Heart left ventricle (tissue), 16 donors: Measurements from ENCODE around the gene MINDY2. TPM values are rescaled to one million over a fixed set of nuclear protein-coding genes. Genes with fewer than 3 reads are reported as not detected.

Experiments
- ATAC-seq, 4 donors: fragments of 200-7000 bp; cut with Tn5 transposase; one replicate each; pipeline ENCODE4 v1.9.1; 2020 to 2022; ENCODE audit warnings: moderate library complexity in 4 of 4, mild to moderate bottlenecking in 3 of 4, moderate number of reproducible peaks in 1 of 4
- DNase-seq, 5 donors: peaks; one replicate each; pipeline ENCODE4 v3.0.0-alpha.2; 2020
- H3K27ac ChIP-seq, 12 donors: fragments of 200-600 bp; sonication (generic) in 4 of 12; one replicate each; pipeline versions ENCODE4 v1.5.0 to v1.8.0; 2016 to 2022; ENCODE audit warnings: mild to moderate bottlenecking in 2 of 12
- H3K27me3 ChIP-seq, 9 donors: fragments of 200-600 bp; sonication (generic) in 2 of 9; one replicate each; pipeline versions ENCODE4 v1.5.1 to v1.8.0; 2016 to 2022; ENCODE audit warnings: mild to moderate bottlenecking in 3 of 9
- H3K36me3 ChIP-seq, 9 donors: fragments of 200-600 bp; sonication (generic) in 2 of 9; one replicate each; pipeline versions ENCODE4 v1.5.0 to v1.8.0; 2018 to 2022; ENCODE audit warnings: mild to moderate bottlenecking in 2 of 9
- H3K4me1 ChIP-seq, 12 donors: fragments of 200-600 bp; sonication (generic) in 4 of 12; one replicate each; pipeline versions ENCODE4 v1.5.0 to v1.8.0; 2016 to 2022; ENCODE audit warnings: mild to moderate bottlenecking in 3 of 12
- H3K4me3 ChIP-seq, 12 donors: fragments of 200-600 bp; sonication (generic) in 4 of 12; one replicate each; pipeline versions ENCODE4 v1.5.0 to v1.8.0; 2017 to 2022; ENCODE audit warnings: mild to moderate bottlenecking in 9 of 12, moderate library complexity in 4 of 12
- H3K9me3 ChIP-seq, 12 donors: fragments of 200-600 bp; sonication (generic) in 4 of 12; one replicate each; pipeline versions ENCODE4 v1.5.0 to v1.8.0; 2016 to 2022; ENCODE audit warnings: mild to moderate bottlenecking in 1 of 12
- CTCF ChIP-seq, 12 donors: fragments of 200-600 bp; sonication (generic) in 4 of 12; IDR thresholded peaks; one replicate each; pipeline versions ENCODE4 v1.5.0 to v1.8.0; 2018 to 2022; ENCODE audit warnings: antibody characterized with exemption in 12 of 12, mild to moderate bottlenecking in 5 of 12
- POLR2A ChIP-seq, 2 donors: fragments of 450-650 bp; IDR thresholded peaks; one replicate each; pipeline ENCODE4 v1.6.1; 2017; ENCODE audit warnings: antibody characterized with exemption in 2 of 2, mild to moderate bottlenecking in 2 of 2, moderate library complexity in 2 of 2
- WGBS, 4 donors: extraction: QIAGEN DNeasy Blood & Tissue Kit in 2 of 4; methylation state at CpG; one replicate each; pipeline versions ENCODE4 v1.1.5 to v1.1.7; 2013 to 2018; 5-methylcytosine and 5-hydroxymethylcytosine counted together
- intact Hi-C, 10 donors: fragments of 100-400 bp; cut with DNase I; formaldehyde crosslinking; loops; one replicate each; pipeline versions ENCODE4 v1.11.1 to v1.14.2; 2022
- polyA plus RNA-seq, 2 donors: library from polyadenylated mRNA; stranded (reverse); fragments of 200-250 nt; gene quantifications; one replicate each; pipeline ENCODE4 v1.2.3, GENCODE V29; 2013
- total RNA-seq, 9 donors: library from RNA; depleted of rRNA in 2 of 9; stranded (reverse); fragments of >200 nt in 2 of 9; fragmentation: NEBNext Ultra II Directional in 3 of 9; extraction: Animal tissue kit (Norgen Biotek cat#: 25700) in 3 of 9; gene quantifications; one replicate each; pipeline versions ENCODE4 v1.1.0 to v1.2.4, GENCODE V29; 2016 to 2023
- donor health status: ischemic (EF 13 %, LVEDD 7.1; RV severe dilation, severe dysfunction).
- donor health status: healthy with polysubstance abuse.
- donor health status: DM: no; HTN: yes; CAD: no.
- donor health status: DM: no; HTN: no; CAD: no.
- donor health status: ischemic (EF 25% LVEDD 6.9; RV normal size, moderate dysfunction).
- donor health status: ischemic (EF 25% LVEDD 5.7; RV mildly dilated, moderate dysfunction).
- donor health status: healthy.
- donor health status: DM: yes; HTN: yes; CAD: no.
- donor health status: ischemic (EF 35%, LVEDD 5.7; RV mildly dilated, moderate dysfunction).
- donor health status: nonischemic (EF 11% LVEDD 7.7; RV severe dilation, severe dysfunction).
- donor health status: DM: yes; HTN: yes; CAD: no.
- donor health status: PGD.
- donor health status: ischemic (EF 29% LVEDD 5.4; RV normal size, mild dysfunction).
- donor health status: nonischemic (EF 23%, LVEDD 6.1; RV moderate dilation, normal function).

MINDY2 gene
- total and polyA plus RNA-seq, 11 donors = 9.4 to 31.8 (median 25.3) TPM

GRCh38 chr15:58760385-58761009, 10.6 kb upstream of the MINDY2 start:
- WGBS, 4 donors = 80 to 88% (median 87%) methylated on average over 7 of the region's 7 CpGs

DNA sequence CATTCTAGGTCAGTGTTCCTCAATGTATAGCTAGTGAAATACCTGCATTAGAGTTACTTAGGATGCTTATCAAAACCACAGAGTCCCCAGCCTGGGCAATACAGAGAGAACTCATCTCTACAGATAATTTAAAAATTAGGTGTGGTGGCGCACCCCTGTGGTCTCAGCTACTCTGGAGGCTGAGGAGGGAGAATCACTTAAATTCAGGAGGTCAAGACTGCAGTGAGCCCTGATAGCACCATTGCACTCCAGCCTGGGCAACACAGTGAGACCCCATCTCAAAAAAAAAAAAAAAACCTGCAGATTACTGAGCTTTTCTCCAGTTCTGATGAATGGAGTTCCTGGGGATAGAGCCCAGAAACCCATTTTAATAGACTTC, 10.1 kb upstream of the MINDY2 start:
- WGBS, 4 donors = 83 to 100% (median 95%) methylated on average over 1 of the region's 1 CpG
- Histone ChIP-seq H3K27me3 (no peaks in the 10 kb centered on the region), H3K9me3 (peaks cover 0 to 16% (median 3%) of the 10 kb centered on the region in 12 donors), H3K4me3 (no peak overlapping the region), H3K4me1 (no peaks in the 10 kb centered on the region), H3K27ac (no peak overlapping the region), H3K36me3 (no peaks in the 10 kb centered on the region)
- no peak for DNase-seq
- no peak for TF ChIP-seq CTCF (IDR thresholded peaks at IDR 0.05)
- no peak for TF ChIP-seq POLR2A (IDR thresholded peaks at IDR 0.05)
- ATAC-seq = no peak
- intact Hi-C loops = no loop called here

More at GRCh38 chr15:58760385-58761009, 10.6 kb upstream of the MINDY2 start:
- ATAC-seq = no peak
- intact Hi-C loops = no loop called here
- no peaks in the 10 kb centered on the region for H3K4me1 ChIP-seq
- H3K27me3 ChIP-seq = no peaks in the 10 kb centered on the region
- no peak overlapping the region for H3K27ac ChIP-seq
- no peaks in the 10 kb centered on the region for H3K36me3 ChIP-seq
- no peak for DNase-seq
- no peak for TF ChIP-seq POLR2A (IDR thresholded peaks at IDR 0.05)
- no peak for TF ChIP-seq CTCF (IDR thresholded peaks at IDR 0.05)
- no peak overlapping the region for H3K4me3 ChIP-seq
- H3K9me3 ChIP-seq = peaks cover 0 to 16% (median 3%) of the 10 kb centered on the region in 12 donors

DNA sequence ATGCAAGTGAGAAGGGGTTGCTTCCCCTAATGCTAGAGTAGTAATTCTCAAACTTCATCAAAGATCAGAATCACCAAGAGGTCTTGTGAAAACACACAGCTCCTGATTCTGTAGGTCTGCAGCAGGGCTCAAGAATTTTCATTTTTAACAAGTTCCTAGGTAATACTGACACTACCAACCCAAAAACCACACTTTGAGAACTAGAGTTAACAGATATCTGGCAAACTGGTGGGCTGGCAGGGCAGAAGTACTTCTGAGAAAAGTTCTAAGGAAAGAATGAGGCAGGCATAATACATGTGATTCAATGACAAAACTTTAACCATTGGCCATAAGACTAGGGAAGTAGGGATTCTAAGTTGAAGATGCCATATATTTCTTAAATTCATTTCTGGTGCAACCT, 8.8 kb upstream of the MINDY2 start:
- TF ChIP-seq CTCF (IDR thresholded peaks at IDR 0.05) (no peak), POLR2A (IDR thresholded peaks at IDR 0.05) (no peak)
- Histone ChIP-seq H3K4me1 (no peaks in the 10 kb centered on the region), H3K27ac (no peak overlapping the region), H3K36me3 (no peaks in the 10 kb centered on the region), H3K9me3 (peaks cover 0 to 16% (median 3%) of the 10 kb centered on the region in 12 donors), H3K27me3 (no peaks in the 10 kb centered on the region), H3K4me3 (no peak overlapping the region)
- no peak for DNase-seq
- no peak for ATAC-seq
- intact Hi-C loops = no loop called here

DNA sequence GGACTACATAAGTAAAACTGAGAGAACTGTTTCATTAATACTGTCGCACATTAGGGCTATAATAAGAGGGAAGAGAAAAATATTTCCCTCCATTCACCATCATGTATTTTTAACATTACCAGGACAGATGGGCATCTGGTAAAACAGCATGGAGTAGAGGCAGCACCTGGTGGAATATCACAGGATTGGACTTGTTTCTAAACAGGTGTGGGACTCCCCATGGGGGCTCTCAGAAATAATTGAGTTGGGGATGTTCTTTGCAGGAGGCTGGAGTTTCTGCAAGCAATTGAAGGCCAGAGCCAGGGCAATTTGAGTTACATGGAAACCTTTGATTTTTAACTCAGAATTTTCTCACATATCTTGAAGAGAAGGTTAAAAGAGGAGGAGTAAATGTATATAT, 8.4 kb upstream of the MINDY2 start:
- no peak for DNase-seq

More for the DNA sequence above, 8.4 kb upstream of the MINDY2 start:
- no peak for ATAC-seq
- no peaks in the 10 kb centered on the region for H3K36me3 ChIP-seq
- H3K9me3 ChIP-seq = peaks cover 0 to 16% (median 3%) of the 10 kb centered on the region in 12 donors
- H3K27me3 ChIP-seq = no peaks in the 10 kb centered on the region
- H3K4me1 ChIP-seq = no peaks in the 10 kb centered on the region
- H3K4me3 ChIP-seq = no peak overlapping the region
- TF ChIP-seq POLR2A (IDR thresholded peaks at IDR 0.05) = no peak
- no peak for TF ChIP-seq CTCF (IDR thresholded peaks at IDR 0.05)
- 90 to 100% (median 100%) methylated on average over 1 of the region's 1 CpG for WGBS, 4 donors
- H3K27ac ChIP-seq = no peak overlapping the region
- intact Hi-C loops = no loop called here
